Mucosa of descending colon (tissue), 3 donors: ENCODE results near the gene DCP1B. TPM values are rescaled to one million over a fixed set of nuclear protein-coding genes. Genes with fewer than 3 reads are reported as not detected.

ENCODE experiments used
- ATAC-seq: fragments of 200-7000 bp; cut with Tn5 transposase; one replicate; pipeline ENCODE4 v1.9.1; 2020; ENCODE audit warnings: mild to moderate bottlenecking, moderate library complexity
- DNase-seq, 3 donors: peaks; one replicate each; pipeline ENCODE4 v3.0.0-alpha.2; 2020
- H3K36me3 ChIP-seq: fragments of 200-600 bp; one replicate; pipeline ENCODE4 v1.8.0; 2021; ENCODE audit warnings: low read depth, mild to moderate bottlenecking
- H3K4me1 ChIP-seq: fragments of 200-600 bp; one replicate; pipeline ENCODE4 v1.8.0; 2021; ENCODE audit warnings: low read depth, mild to moderate bottlenecking
- H3K4me3 ChIP-seq: fragments of 200-600 bp; one replicate; pipeline ENCODE4 v1.8.0; 2021; ENCODE audit warnings: mild to moderate bottlenecking
- H3K9me3 ChIP-seq: fragments of 200-600 bp; one replicate; pipeline ENCODE4 v1.8.0; 2021; ENCODE audit warnings: mild to moderate bottlenecking
- CTCF ChIP-seq: fragments of 200-600 bp; IDR thresholded peaks from one replicate; pipeline ENCODE4 v1.8.0; 2022; ENCODE audit warnings: antibody characterized with exemption, mild to moderate bottlenecking
- intact Hi-C, 2 donors: fragments of 100-400 bp; cut with DNase I in 1 of 2; cut with micrococcal nuclease in 1 of 2; formaldehyde crosslinking; loops; one replicate each; pipeline versions ENCODE4 v1.11.0 to v1.11.1; 2022; cut with DNase I, micrococcal nuclease
- total RNA-seq, 3 donors: library from RNA; stranded (reverse); fragmentation: NEBNext Ultra II Directional in 2 of 3; extraction: Animal tissue kit (Norgen Biotek cat#: 25700) in 2 of 3; gene quantifications; one replicate each; pipeline versions ENCODE4 v1.2.1 to v1.2.4, GENCODE V29; 2021 to 2023
- donor health status: DM: no; HTN: no; CAD: no; lungs with moderate emphysema.
- donor health status: DM: no; HTN: no; CAD: no.
- donor health status: DM: no; HTN: yes; CAD: no.

DCP1B gene
- total RNA-seq, 3 donors from 2014 or later = 10.1 to 27.3 (median 12.6) TPM

- DNase-seq (no peak), ATAC-seq (no peak)
- H3K36me3 ChIP-seq = no peaks in the 10 kb centered on the region
- no peaks in the 10 kb centered on the region for H3K9me3 ChIP-seq
- no peak for TF ChIP-seq CTCF
- intact Hi-C loops = no loop called here
- H3K4me1 ChIP-seq = peaks cover 5% of the 10 kb centered on the region
- no peak overlapping the region for H3K4me3 ChIP-seq
Observed at GRCh38 chr12:1974812-1975211, 29.4 kb downstream of the DCP1B start.

GRCh38 chr12:1972856-1973317 is 31.4 kb downstream of the DCP1B start:
- Histone ChIP-seq H3K9me3 (no peaks in the 10 kb centered on the region), H3K4me1 (no peaks in the 10 kb centered on the region), H3K36me3 (no peaks in the 10 kb centered on the region), H3K4me3 (no peak overlapping the region)
- intact Hi-C loops = no loop called here
- TF ChIP-seq CTCF = no peak
- no peak for DNase-seq
- peak; percentile 33 for ATAC-seq

- Histone ChIP-seq H3K4me3 (no peak overlapping the region), H3K36me3 (no peaks in the 10 kb centered on the region), H3K9me3 (no peaks in the 10 kb centered on the region), H3K4me1 (no peaks in the 10 kb centered on the region)
- no peak for ATAC-seq
- TF ChIP-seq CTCF = no peak
- intact Hi-C loops = no loop called here
- no peak for DNase-seq
Observed at GRCh38 chr12:1972260-1972659, 32.0 kb downstream of the DCP1B start.

- ATAC-seq (no peak), DNase-seq (no peak)
- no peaks in the 10 kb centered on the region for H3K9me3 ChIP-seq
- TF ChIP-seq CTCF = no peak
- no peak overlapping the region for H3K4me3 ChIP-seq
- intact Hi-C loops = no loop called here
- no peaks in the 10 kb centered on the region for H3K4me1 ChIP-seq
- H3K36me3 ChIP-seq = no peaks in the 10 kb centered on the region
Observed at GRCh38 chr12:1970331-1970900, 33.8 kb downstream of the DCP1B start.

- TF ChIP-seq CTCF = no peak
- H3K36me3 ChIP-seq = no peaks in the 10 kb centered on the region
- no peaks in the 10 kb centered on the region for H3K4me1 ChIP-seq
- intact Hi-C loops = no loop called here
- no peaks in the 10 kb centered on the region for H3K9me3 ChIP-seq
- DNase-seq (no peak), ATAC-seq (no peak)
- H3K4me3 ChIP-seq = no peak overlapping the region
Observed at GRCh38 chr12:1966561-1967226, 37.6 kb downstream of the DCP1B start.
